GM15510 (cell line): Measurements from ENCODE around the gene GMPR2.

Source experiments
- POLR2A ChIP-seq: IDR thresholded peaks from 3 replicates; pipeline ENCODE4 v1.6.1; 2011; ENCODE audit warnings: borderline replicate concordance; ENCODE audit not compliant: insufficient read length; ENCODE audit errors: extremely low read depth

The GMPR2 gene

DNA sequence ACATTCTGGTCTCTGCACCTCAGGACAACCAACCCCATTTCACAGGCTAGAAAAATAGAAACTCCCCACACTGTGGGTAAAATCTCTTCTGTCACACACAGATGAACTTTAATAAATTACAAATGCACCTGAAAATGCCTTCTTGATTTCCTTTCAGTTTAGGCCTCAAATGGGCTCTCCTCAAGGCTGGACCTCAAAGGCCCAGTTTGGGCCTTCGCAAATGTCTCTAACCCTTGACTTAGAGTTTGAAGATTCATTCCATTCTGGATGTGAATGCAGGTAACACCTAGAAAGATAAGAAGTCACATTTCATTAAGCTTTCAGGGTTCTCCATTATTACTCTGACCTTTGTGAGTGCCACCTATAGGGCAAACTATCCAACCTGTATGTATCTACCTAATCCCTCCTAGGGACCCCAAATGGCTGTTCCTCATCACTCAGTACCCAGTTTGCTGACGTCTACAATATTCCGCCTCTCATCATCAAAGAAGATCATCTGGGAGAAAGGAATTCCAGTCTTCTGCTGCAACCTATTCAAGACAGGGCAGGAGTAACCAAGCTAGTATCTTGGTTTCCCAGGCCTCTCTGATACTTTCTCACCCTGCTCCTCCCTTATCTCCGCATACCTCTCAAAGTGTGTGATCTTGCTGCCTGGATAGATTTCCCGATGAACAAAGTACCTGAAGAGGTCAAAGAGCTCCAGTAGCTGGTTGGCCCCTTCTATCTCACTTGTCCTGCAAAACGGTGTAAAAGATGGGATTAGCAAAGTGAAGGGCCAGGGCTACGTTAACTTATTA lies 18.7 kb upstream of the GMPR2 start:
- no peak for TF ChIP-seq POLR2A

GRCh38 chr14:24215495-24216344 lies 17.0 kb upstream of the GMPR2 start, which contains the start of gene MDP1:
Gene MDP1, minus strand, starts transcription at chr14:24216066. Its CDS starts 111 bp downstream, at chr14:24215955.
- peak; percentile 78 for TF ChIP-seq POLR2A

DNA sequence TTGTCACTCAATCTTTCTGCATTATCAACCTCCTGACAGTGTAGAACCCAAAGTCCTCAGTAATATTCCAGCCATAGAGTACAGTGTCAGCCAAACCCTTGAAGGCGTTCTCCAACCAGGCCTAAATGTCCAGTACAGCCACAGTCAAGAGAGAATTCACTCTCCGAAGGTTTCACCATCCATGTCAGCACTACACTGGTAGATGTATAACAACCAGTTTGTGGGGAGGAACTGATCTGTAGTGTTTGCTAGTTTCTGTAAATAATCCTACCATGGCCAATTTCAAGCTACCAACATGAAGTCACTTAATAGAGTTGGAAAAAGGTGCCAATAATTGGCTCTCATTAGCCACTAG lies 16.4 kb upstream of the GMPR2 start:
- TF ChIP-seq POLR2A, result no peak

- no peak for TF ChIP-seq POLR2A
Measured at GRCh38 chr14:24219080-24219479, 13.6 kb upstream of the GMPR2 start.

- no peak for TF ChIP-seq POLR2A
Measured at GRCh38 chr14:24219521-24219920, 13.2 kb upstream of the GMPR2 start.

GRCh38 chr14:24224618-24225071 lies 8.1 kb upstream of the GMPR2 start:
- TF ChIP-seq POLR2A, result no peak

DNA sequence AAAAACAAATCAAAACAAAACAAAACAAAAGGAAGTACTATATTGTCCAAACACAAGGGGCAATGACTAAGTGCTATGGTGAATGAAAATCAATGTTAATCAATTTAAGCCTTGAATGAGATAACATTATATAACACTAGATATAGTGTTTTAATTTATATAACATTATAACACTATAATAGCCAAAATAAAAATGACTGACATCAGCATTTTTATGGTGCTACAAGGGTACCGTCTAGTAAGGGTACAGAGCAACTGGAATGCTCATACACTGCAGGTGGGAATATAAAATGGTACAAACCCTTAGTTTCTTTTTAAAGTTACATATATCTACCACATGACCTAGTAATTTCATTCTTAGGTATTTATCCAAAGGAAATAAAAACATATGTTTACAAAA lies 6.3 kb upstream of the GMPR2 start:
- no peak for TF ChIP-seq POLR2A

- no peak for TF ChIP-seq POLR2A
Measured at GRCh38 chr14:24228902-24229301, 3.8 kb upstream of the GMPR2 start.

- TF ChIP-seq POLR2A, result no peak
Measured at GRCh38 chr14:24231263-24232120, 1.2 kb upstream of the GMPR2 start.

GRCh38 chr14:24232121-24232644 lies 546 bp upstream of the GMPR2 start, which contains the start of gene NEDD8:
Gene NEDD8, minus strand, starts transcription at chr14:24232367. Its CDS starts 100 bp downstream, at chr14:24232267.
- TF ChIP-seq POLR2A, result peak; percentile 59

DNA sequence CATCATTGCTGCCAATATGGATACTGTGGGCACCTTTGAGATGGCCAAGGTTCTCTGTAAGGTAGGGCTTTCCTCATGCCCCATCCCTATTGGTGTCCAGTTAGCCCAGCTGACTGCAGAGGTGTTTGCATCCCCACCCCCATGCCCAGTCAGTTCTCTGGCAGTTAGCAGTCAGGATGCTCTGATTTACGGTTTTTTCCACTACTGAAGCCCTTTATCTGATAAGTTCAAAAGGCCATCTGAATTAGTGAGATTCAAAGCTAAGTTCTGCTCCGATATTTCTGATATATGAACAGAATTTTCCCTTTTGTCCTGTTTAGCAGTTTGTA lies 773 bp downstream of the GMPR2 start:
- TF ChIP-seq POLR2A, result no peak

DNA sequence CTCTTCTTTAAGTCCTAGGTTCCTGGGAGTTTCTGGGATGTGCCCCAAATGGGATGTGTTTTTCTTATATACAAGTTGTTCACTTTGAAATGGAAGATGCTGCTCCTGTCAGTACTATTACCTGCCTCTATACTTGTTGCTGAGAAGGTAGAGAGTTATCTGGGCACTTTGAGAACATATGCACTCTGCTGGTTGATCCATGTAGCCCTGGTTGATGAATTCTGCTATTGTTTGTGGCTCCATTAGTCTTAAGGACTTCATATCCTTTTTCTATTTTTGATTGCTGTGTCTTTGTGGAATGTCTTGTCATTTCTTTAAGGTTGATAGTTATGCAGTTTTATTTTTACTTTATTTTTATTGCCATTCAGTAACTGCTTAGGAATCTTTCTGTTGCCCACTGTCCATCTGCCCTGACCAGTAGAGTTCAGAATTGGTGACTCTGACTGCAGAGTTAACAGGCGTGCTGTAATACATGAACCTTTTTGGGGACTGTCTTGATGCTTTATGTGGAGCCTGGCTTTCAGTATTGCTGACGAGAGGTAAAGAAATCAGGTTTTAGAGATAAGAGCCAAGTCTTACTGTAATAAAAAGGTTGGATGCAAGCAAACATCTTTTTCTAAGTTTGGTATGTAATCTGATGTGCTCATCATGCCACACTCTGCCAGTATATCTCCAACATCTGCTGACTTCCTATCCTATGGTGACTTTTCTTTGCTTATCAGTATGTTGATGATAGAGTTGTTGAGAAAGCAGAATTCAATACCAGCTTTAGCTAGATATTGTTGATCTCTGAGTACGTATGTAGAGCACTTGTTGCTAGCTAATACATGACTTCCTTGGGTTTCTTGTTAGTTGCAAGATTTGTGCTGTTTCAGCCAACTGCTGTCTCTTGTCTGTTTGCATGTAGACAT lies 1.6 kb downstream of the GMPR2 start:
- TF ChIP-seq POLR2A, result no peak
